HG03565 (cell line): ENCODE measurements around the gene CDKAL1.

Experiments
- ATAC-seq: cut with Tn5 transposase; IDR thresholded peaks from one replicate; pipeline ENCODE4 v1.9.1; 2021; ENCODE audit warnings: mild to moderate bottlenecking, moderate library complexity; ENCODE audit not compliant: unreplicated experiment

CDKAL1 gene

DNA sequence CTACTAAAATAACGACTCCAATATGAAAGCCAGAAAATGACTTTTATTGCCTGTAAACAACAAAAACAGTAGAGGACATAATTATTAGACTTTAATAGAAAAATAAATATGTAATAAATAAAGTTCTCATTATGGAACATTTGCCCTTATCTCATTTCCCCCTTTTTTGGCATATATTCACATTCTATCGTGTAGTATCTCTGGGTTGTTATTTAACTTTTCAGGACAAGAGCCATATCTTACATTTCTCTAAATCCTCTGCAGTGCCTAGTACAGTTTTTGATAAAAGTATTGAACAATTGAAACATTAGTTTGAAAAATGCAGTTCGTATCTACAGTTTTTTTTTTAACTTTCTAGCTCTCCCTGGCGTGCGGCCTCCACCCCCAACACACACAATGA, 617.3 kb downstream of the CDKAL1 start:
- ATAC-seq = no peak

DNA sequence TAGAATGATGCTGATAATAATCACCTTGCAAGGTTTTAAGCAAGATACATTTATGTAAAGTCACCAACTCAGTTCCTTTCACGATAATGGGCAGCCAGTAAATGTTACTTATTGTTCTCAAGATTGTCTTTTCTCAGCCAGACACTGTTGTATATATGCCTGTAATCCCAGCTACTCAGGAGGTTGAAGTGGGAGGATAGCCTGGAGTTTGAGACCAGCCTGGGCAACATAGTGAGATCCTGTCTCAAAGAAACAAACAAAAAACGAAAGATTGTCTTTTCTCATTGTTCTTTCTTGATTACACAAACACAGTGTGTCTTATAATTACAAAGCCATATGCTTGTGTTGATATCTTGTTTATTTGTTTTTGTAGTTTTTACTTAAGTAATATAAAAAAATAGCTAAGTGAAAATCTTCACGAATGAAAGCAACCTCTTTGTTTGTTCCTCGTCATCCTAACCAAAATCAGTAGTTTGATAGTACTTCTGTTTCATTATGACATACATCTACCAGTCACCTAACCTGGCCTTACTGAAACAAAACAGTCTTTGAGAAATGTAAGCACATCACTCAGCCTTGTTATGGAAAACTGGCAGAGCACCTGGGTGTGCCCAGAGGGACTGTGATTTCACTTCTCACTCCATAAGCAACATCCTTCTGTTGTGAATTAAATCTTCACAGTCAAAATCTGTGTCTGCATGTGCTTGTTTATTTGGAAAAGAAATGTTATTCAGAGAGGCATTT, 623.1 kb downstream of the CDKAL1 start:
- ATAC-seq = peak; percentile 66

DNA sequence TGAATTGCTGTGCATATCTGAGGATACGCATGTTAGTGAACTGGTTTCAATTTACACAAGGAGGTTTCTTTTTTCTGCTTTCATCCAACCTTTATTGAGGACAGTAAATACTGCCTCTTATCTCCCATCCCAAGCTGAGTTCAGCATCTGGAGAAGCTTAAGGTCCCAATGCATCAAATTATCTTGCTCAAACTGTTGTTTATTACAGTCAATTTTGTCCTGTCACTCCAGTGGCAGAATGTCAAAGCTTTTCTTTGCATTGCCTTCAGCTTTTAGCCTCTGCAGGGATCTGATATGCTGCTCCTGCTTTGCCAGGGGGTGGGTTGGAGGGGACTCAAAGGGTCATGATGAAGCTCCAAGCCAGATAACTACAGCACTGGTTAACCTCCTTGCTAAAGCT, 623.9 kb downstream of the CDKAL1 start:
- no peak for ATAC-seq

DNA sequence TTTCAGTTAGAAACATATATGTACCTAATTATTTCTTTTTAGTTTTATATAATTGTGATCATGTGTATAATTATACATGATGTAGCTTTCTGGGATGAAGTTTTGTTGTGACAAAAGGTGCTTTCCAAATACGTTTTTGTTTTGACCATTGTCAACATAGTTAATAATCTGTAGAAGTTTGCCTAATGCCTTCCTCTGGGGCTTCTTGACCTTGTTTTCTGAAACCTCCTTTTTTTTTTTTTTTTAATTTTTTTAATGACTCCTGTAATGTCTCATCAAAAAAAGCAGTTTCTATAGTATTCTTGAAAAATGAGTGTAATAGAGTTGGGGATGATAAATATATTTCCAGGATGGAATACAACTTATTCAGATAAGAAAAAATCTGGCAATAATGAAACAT, 624.6 kb downstream of the CDKAL1 start:
- ATAC-seq = no peak

DNA sequence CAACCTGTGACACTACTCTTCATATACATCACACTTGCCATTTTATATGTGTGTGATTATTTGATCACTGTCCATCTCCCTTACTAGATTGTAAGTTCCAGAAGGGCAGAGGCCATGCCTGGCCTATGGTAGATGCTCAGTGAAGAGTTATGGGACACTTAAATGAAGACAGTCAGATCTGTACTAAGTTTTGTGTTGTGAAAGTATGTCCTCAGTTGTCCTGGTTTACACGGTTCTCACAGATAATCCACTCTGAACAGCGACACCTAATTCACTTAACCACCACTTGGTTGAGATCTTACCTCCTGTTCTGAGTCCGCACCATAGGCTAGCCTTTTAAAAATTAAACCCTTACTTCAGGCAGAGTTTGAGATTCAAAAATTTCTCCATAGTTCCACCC, 625.2 kb downstream of the CDKAL1 start:
- no peak for ATAC-seq

DNA sequence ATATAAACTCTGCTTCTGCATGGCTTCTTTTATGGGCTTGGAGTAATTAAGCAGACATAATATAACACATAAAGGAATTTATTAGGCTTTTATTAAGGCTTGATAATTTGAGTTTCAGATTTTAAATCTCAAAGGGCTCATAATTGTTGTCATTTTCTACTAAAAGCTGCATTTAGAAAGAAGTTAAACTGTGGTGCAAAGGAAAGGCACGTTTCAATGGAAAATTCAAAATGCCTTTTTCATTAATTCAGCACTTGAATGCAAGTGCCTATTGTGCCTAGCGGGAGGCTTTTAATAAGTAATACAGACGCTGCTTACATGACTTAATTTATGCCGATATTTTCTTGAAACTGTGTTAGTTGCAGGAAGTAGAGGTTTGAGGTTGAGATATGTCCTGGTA, 627.5 kb downstream of the CDKAL1 start:
- no peak for ATAC-seq

DNA sequence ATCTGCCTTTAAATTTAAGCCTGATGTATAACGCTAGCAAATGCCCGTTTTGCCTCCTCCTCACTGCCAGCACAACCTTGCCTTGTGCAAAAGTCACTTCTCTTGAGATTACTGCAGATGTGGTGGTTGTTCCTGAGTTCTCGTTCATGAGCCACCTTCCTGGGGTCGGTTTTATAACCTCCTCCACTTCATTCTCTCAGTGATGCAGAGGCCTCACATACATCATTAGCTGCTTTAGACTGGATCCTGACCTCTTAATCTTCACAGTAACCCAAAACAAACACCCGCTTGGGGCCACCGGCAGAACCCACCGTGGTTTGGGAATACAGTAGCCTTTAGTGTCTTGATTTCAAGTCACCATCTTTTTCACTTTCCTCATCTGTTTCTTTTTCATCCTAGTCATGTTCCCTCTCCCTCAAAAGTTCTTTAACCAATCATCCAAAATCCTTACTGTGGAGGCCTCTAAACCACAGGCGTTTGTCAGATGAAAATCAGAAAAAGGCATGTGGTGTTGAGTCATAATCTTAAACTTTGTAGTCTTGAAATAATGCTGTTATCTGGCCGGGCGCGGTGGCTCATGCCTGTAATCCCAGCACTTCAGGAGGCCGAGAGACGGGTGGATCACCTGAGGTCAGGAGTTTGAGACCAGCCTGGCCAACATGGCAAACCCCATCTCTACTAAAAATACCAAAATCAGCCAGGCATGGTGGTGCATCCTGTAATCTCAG, 629.0 kb downstream of the CDKAL1 start:
- no peak for ATAC-seq

DNA sequence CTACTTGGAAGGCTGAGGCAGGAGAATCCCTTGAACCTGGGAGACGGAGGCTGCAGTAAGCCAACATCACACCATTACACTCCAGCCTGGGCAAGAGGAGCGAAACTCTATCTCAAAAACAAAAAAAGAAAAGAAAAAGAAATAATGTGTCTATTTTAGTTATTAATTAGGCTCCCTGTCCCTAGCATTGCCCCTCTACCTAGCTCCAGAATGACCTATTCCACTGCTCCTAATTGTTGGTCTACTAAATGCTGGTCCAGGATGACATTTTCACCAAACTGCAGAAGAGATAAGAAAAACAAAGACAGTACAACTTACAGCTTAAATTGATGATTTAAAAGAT, 629.6 kb downstream of the CDKAL1 start:
- ATAC-seq = no peak

DNA sequence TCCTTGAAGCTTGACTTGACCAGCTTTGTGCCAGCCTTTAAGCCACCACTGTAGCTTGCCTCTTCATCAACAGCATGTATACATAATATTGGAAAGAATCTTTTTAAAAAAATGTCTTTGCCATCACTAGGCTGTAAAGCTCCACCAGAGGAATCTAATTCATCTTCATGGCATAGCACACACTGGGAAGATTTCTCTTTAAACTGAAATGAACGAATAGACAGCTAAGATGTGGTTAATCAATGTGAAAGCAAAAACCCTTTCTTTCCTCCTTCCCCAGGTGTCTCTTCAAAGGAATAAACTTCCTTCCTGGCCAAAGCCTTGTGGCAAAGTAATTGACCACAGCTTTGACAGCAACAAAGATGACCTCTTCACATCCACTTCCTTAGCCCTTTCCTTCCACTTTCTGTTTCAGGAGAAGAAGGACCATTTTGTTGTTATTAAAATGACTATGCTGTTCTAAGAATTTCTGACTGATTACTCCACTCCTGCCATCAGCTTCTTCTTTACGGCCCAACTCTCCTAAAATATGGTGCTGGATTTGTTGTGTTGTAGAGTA, 630.6 kb downstream of the CDKAL1 start:
- ATAC-seq = peak; percentile 64

DNA sequence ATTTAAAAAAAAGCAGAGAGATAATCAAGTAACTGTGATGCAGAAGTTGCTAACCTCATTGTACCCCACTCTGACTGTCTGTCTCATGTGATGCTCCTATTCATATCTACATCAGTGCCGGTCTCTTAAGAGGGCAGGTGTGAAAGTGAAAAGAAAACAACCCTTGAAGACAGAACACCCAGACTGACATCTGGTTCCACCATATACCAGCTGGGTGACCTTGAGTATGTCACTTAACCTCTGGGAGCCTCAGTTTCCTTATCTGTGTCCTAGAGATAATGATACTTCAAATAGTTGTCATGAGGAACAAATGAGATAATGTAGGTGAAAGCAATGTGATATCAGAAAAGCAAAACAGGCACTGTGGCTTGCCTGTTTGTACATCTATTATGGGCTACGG, 632.5 kb downstream of the CDKAL1 start:
- no peak for ATAC-seq

DNA sequence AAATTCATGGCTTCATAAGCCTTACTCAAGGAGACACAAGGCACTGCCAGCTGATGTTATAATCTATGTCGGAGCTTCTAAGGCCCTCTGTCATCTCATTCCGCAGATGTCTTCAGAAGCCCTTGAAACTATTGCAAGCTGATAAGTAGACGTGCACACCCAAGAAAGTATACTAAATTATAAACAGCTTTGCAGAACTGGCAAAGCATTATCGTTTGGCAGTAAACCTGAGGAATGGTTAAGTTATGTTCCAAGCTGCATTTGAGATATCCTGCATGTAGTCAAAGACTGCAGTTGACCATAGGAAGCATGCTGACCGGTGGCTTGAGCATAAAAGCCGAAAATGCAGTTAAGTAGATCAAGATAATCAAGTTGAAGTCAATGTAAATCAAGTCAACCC, 633.5 kb downstream of the CDKAL1 start:
- ATAC-seq = no peak

DNA sequence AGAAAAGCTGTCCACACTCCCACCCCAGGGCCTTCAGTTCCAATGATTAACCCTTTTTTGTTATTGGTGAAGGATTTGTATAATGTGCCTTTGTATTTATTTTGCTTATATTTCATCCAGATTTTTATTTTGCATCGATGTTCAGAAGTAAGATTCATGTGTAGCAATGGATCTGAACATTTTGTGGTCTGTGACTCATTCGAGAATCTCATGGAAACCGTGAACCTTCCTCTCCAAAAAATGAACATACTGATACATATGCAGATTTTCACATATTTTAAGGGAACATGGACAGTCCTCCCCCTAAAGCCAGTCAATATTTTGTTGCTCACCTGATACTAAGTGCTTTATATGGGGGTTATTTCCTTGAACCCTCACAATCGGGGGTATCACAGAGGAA, 637.5 kb downstream of the CDKAL1 start:
- no peak for ATAC-seq

DNA sequence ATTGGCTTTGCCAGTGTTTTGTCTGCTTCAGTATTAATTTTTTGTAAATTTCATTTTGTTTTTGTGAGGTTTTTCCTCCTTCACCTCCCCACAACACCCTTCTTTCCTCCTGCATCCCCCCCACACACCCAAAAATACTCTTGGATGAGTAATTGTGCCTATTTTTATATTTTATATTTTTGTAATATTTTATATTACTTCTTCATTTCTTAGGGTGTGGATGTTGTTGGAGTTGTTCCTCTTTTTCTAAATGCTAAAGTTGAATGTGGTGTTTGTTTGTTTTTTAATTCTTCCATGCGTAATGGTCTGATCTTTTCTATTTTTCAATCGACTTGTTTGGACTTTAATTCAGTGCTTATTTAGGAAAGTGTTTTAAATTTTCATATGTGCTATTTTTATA, 638.8 kb downstream of the CDKAL1 start:
- no peak for ATAC-seq

DNA sequence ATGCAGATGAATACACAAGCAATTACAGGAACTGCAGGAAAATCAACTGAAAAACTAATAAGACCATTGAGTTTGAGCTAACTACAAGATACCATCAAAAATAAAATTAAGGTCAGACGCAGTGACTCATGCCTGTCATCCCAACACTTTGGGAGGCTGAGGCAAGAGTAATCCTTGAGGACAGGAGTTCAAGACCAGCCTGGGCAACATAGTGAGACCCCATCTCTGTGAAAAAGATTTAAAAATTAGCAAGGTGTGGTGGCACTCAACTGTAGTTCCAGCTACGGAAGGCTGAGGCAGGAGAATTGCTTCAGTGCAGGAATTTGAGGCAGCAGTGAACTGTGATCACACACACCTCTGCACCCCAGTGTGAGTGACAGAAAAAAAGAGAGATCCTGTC, 639.4 kb downstream of the CDKAL1 start:
- ATAC-seq = no peak

DNA sequence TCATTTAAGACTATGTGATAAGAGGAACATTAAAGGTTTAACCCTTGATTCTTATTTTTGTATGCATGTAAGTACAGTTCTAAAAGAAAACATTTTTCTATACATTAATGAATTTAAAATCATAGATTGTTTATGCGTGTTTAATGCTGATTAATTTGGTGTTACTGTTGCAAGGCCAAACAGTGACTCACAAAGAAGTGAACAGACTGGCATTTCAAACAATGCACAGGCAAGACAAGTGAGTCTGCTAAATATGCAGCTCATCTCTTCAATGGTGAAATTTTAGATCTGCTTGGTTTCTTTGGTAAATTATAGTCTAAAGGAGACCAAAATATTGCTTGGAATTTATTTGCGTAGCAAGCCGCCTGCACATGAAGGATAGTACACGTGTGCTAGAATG, 641.9 kb downstream of the CDKAL1 start:
- ATAC-seq = no peak

DNA sequence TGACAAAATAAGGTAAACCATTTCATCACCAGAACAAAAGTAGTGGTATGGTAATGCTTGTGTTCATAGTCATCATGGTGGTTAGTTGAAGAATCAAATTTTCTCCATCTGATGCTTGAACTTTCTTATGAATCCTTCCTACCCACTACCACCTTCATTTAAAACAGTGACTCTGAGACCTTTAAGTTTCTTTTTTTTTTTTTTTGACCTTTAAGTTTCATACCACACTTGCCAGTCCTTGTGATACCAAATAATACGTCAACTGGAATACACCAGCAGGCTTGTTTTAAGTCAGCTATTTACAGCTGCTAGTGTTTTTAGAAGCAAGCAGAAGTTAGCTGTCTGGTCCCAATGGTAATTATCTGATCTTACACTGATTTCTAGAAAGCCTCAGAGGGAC, 645.9 kb downstream of the CDKAL1 start:
- peak; percentile 79 for ATAC-seq

DNA sequence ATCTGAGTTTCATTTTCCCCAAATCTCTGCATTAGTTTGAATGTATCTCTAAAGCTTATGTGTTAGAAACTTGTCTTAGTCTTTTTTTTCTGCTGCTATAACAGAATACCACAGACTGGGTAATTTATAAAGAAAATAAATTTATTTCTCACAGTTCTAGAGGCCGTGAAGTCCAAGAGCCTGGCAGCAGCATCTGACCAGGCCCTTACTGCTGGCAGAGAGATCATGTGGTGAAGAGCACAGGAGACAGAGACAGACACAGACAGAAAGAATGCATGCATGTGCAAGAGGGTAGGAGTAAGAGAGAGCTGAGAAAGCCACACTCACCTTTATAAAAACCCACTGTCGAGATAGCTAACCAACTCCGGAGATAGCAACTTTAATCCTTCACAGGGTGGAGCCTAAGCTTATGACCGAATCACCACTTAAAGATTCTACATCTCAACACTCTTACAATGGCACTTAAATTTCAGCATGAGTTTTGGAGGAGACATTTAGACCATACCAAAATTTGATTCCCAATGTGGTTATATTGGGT, 646.6 kb downstream of the CDKAL1 start:
- ATAC-seq = no peak

DNA sequence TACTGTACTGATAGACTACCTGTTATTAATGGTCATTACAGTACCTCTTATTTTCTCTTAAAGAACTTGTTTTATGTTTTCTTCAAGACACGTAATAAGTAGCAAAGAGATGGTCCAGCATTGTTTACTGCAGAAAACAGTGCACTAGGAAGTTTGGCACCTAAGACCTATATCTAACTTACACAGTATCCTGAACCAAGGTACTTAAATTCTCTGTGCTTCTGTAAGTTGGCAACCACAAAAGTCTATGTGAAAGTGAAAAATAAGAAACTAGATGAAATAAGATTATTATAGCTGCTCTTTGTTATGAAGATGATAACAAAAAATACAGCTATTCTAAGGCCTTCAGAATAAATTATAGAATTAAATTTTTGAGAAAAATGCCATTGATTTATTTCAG, 647.6 kb downstream of the CDKAL1 start:
- ATAC-seq = peak; percentile 32

DNA sequence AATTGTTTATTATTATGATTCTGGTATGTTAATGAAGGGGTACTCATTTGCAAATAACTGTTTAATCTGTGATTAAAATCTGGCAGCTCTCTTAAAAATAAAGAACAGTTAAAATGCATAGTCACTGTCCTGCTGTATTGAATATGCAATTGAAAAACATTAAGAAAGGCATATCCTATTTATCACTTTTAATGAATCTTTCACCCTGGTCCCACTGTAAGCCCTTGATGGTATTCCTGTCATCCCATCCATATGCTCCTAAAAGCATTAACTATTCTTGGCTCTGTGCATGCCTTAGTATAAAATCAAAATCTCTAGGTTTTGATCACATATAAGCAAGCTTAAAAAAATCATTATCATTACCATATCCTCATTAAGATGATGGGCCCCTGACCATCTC, 648.3 kb downstream of the CDKAL1 start:
- no peak for ATAC-seq

DNA sequence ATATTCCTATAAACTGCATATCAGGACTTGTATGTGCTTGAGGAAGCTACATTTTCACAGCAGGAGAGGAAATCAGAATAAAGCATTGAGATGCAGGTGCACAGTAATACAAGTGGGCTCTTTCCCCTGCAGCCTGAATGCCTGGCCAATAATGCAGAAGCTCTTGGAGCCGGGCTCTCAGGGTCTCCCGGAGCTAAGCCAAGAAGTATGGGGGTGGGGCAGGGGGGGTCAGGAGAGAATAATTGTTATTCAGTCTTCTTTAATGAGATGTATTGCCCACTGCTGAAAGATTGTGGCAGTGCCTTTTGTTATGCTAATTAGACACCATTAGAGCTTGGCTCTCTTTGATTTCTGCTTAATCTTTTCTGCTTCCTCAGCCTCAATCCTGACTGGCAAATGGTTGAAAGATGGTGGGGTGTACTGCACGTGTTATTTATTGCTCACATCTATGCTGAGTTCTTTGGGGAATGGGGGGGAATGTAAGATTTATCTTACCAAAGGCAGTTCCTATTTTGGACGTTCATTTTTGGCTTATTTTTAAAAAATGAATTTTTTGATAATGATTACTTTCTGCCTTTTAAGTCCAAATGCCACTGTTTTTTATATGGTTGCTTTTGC, 651.7 kb downstream of the CDKAL1 start:
- no peak for ATAC-seq

DNA sequence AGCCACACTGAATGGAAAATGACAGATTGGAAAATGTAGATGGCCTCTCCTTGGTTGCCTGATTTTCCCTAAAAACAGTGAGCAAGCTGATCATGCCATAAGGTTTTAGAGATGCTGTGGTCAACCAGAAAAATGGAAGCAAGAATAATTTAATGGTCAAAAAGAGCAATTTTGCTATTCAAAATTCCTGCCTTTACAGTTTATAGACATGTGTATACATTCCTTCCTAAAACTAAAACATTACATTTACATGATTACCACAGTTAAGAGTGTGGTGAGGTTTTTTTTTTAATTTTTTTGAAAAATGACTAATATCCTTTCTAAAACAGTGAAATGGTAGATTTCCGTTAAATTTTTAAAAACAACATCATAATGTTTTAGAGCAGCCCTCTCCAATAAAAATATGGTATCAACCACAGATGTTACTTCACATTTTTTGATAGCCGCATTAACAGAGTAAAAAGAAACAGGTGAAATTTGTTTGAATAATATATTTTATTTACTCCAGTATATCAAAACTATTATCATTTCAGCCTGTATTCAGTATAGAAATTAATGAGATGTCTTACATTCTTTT, 652.3 kb downstream of the CDKAL1 start:
- ATAC-seq = no peak
